HG02623 (cell line): ENCODE data around the gene EPHA8.

Experiments used
- ATAC-seq: cut with Tn5 transposase; IDR thresholded peaks from one replicate; pipeline ENCODE4 v1.9.1; 2021; ENCODE audit warnings: moderate library complexity; ENCODE audit not compliant: unreplicated experiment

Gene EPHA8

GRCh38 chr1:22587247-22587646, 24.0 kb downstream of the EPHA8 start:
- ATAC-seq, result no peak

DNA sequence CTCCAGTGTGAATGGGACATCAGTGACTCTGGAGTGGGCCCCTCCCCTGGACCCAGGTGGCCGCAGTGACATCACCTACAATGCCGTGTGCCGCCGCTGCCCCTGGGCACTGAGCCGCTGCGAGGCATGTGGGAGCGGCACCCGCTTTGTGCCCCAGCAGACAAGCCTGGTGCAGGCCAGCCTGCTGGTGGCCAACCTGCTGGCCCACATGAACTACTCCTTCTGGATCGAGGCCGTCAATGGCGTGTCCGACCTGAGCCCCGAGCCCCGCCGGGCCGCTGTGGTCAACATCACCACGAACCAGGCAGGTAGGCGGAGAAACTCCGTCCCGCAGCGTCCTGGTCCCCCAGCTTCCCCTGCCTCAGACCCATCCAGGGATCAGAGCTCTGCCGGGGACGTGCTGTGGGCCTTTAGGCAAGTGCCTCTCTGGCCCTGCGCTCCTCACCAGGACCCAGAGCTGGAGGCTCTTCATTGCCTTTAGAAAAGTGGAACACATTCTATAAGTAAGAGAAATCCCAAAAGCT, 25.7 kb downstream of the EPHA8 start:
- ATAC-seq, result no peak

- no peak for ATAC-seq
Measured at GRCh38 chr1:22591576-22591975, 28.3 kb downstream of the EPHA8 start.

DNA sequence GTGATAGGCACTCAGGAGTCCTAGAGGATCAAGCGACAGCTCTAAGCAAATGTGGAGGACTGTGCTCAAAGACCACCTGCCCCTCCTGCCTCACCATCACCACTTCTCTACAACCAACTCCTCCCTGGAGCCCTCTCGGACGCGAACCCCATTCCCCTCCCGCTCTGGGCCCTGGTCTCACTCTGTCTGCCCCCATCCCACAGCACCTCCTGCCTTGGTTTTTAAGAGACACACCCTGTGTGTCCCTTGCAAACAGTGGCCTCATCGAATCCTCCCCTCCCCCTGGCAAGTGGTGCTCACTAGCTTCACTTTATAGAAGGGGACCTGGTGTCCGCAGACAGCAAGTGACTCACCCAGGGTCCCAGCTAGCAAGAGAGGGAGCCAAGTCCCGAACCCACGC, 28.8 kb downstream of the EPHA8 start:
- ATAC-seq, result no peak

DNA sequence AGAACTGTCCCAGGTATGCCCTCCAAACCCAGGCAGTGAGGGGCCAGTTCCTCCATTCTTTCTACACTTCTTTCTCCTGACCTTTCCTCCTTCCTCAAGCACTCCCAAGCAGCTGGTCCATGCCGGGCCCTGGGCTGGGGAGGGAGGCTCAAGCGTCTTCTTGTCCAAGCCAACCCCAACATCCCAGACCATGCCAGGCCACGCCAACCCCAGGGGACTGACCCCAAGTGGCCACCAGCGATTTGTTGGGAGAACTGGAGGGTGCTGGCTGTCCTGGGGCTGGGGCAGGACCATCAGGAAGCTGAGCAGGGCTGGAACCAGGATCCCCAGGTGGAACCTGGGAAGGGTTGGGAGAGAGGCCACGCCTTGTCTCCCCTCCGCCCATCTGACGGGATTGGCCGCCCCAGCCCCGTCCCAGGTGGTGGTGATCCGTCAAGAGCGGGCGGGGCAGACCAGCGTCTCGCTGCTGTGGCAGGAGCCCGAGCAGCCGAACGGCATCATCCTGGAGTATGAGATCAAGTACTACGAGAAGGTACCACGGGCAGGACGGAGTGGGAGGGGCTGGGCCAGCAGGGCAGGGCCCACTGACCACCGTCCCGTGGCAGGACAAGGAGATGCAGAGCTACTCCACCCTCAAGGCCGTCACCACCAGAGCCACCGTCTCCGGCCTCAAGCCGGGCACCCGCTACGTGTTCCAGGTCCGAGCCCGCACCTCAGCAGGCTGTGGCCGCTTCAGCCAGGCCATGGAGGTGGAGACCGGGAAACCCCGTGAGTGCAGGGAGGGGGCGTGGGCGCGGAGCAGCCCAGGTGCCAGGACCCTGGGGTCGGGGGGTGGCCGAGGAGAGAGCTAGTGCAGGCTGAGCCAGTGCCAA, 29.9 kb downstream of the EPHA8 start:
- no peak for ATAC-seq

DNA sequence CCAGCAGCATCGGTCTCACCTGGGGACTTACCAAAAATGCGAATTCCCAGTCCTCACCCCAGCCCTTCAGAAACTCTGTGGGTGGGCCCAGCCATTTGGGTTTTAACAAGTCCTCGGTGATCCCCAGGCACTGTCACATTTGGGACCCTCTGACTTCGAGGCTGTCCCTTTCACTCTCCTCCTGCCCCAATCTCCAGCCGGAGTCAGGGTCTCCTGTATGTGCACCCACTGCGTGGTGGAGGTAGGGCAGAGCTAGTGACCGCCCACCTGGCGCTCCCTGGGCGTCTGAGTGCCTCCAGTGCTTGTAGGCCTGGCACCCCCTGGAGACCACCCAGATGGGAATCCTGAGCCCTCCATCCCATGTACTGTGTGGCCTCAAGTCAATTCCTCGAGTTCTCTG, 31.1 kb downstream of the EPHA8 start:
- no peak for ATAC-seq

DNA sequence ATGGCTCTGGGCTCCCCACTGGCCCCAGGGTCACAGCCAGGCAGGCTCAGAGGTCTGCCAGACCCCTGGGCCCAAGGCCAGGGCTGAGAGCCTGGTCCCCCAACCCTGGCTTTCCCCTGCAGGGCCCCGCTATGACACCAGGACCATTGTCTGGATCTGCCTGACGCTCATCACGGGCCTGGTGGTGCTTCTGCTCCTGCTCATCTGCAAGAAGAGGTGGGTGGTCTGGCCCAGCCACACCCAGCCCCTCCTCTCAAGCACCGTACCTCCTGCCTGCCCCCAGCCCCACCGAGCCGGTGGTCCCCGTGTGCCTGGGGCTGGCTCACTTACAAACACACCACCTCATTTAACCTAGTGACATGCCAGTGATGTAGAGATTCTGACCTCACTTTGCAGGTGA, 31.8 kb downstream of the EPHA8 start:
- ATAC-seq, result no peak

- ATAC-seq, result no peak
Measured at GRCh38 chr1:22597301-22597965, 34.1 kb downstream of the EPHA8 start.

DNA sequence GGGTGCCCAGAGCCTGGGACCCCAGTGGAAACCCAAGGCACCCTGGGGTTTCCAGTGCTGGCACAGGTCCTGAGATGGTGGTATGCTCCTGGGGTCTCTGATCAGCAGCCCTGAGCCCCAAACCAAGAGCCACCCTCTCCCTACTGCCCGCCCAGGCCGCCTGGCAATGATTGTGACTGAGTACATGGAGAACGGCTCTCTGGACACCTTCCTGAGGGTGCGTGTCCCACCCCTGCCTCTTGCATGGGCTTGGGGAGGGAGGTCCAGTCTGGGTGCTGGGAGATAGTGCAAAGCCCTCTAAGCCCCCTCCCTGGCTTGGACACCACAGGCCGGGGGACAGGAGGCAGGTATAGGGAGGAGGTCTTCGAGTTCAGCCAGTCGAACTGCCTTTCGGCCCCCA, 34.7 kb downstream of the EPHA8 start:
- ATAC-seq, result no peak

DNA sequence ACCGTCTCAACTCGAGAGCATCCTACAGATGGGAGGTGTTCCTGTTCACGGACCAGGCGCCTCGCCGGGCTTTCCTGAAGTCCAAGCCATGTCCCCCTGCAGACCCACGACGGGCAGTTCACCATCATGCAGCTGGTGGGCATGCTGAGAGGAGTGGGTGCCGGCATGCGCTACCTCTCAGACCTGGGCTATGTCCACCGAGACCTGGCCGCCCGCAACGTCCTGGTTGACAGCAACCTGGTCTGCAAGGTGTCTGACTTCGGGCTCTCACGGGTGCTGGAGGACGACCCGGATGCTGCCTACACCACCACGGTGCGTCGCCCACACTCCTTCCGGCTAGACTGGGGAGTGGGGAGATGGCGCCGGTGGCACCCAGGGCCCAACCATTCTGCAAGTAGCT, 35.4 kb downstream of the EPHA8 start:
- no peak for ATAC-seq

- no peak for ATAC-seq
Measured at GRCh38 chr1:22600071-22600816, 37.0 kb downstream of the EPHA8 start.

DNA sequence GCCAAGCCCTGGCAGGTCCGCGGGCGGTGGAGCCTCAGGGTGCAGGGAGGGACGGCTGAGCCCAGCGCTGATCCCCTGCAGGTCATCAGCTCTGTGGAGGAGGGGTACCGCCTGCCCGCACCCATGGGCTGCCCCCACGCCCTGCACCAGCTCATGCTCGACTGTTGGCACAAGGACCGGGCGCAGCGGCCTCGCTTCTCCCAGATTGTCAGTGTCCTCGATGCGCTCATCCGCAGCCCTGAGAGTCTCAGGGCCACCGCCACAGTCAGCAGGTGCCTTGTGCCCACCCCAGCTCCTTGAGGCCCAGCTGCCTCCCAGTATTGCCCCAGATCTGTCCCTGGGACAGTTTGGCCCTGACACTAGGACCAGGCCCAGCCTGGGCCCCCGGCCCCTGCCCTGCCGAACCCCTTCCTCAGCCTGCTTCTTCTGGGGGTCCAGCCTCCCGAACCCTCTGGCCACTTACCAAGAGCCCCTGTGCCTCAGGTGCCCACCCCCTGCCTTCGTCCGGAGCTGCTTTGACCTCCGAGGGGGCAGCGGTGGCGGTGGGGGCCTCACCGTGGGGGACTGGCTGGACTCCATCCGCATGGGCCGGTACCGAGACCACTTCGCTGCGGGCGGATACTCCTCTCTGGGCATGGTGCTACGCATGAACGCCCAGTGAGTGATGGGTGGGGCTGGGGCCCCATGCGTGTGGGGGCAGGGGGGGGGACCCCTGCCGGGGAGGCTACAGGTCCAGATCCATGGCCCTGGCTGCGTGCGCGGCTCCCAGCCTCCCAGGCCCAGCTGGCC, 37.7 kb downstream of the EPHA8 start:
- ATAC-seq, result no peak

DNA sequence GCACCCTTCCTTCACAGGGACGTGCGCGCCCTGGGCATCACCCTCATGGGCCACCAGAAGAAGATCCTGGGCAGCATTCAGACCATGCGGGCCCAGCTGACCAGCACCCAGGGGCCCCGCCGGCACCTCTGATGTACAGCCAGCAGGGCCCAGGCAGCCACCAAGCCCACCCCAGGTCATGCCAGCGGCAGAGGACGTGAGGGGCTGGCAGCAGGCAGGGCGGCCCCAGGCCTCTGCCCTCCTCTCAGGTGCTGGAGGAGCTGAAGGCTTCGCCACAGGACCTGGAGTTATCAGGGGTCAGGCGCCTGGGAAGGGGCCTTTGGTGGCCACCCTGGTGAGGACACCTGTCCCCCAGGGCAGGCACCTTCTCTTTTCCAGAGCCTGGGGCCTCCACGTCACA, 38.3 kb downstream of the EPHA8 start:
- no peak for ATAC-seq

GRCh38 chr1:22602060-22602740, 38.9 kb downstream of the EPHA8 start:
- no peak for ATAC-seq

GRCh38 chr1:22606161-22606560, 42.9 kb downstream of the EPHA8 start:
- no peak for ATAC-seq

DNA sequence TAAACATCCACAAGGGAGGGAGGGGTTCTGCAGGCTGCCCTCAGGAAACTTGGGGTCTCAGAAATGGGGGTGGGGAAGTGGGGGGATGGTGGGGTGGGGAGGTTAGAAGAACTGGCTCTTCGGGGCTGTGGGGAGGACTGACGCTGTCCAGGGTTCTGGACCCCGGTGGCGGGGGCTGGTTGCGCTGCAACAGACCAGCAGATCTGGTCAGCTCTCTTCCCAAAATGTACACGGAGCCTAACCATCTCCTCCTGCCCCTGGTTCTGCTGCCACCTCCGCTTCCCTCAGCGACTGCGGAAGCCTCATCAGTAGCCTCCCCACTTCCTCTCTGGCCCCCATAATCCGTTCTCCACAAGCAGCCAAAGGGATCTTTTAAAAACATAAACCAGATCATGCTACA, 43.9 kb downstream of the EPHA8 start:
- ATAC-seq, result no peak

DNA sequence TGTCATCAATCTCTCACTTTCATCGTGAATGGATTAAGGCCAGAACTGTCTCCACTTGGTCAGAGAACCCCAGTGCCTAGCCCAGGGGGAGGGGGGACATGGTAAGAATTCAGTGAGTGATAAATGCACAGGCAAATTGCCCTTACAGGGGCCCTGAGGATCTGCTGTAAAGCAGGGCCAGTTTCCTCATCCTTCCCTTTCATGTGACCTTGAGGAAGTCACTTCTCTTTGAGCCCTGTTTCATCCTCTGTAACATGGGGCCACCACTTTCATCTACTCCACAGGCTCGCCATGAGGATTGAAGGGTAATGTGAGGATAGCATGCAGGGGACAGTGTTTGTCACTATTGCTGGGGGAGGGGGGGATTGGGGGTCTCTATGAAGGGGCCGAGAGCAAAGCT, 45.1 kb downstream of the EPHA8 start:
- ATAC-seq, result no peak

DNA sequence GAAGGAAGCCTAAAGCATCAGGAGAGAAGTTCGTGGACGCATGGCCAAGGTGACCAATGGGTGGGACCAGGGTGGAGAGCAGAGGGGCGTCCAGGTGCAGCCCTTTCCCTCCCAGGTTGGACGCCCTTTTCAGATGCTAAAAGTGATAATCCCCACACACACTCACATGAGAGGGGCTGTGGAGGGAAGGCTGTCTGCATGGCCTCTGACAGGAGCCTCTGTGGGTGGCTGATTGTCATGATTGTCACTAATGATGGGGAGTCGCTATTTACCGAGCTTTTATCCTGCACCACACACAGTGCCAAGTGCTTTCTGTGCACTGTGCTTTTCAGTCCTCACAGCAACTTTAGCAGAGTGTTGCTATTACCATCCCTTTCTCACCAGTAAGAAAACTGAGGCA, 46.0 kb downstream of the EPHA8 start:
- ATAC-seq, result no peak

GRCh38 chr1:22611530-22611947, 48.2 kb downstream of the EPHA8 start:
- no peak for ATAC-seq
